DMS153 (cell line): ENCODE data around the gene IMPDH2.
"Not testable (repeated sequence)": the region's sequence is repeated elsewhere in the genome, so short reads cannot be mapped to it uniquely, and the experiment has no call there.

ENCODE experiments used
- DNase-seq: peaks from one replicate; lab custom pipeline; 2025; lab: John Stamatoyannopoulos, UW

The IMPDH2 gene

DNA sequence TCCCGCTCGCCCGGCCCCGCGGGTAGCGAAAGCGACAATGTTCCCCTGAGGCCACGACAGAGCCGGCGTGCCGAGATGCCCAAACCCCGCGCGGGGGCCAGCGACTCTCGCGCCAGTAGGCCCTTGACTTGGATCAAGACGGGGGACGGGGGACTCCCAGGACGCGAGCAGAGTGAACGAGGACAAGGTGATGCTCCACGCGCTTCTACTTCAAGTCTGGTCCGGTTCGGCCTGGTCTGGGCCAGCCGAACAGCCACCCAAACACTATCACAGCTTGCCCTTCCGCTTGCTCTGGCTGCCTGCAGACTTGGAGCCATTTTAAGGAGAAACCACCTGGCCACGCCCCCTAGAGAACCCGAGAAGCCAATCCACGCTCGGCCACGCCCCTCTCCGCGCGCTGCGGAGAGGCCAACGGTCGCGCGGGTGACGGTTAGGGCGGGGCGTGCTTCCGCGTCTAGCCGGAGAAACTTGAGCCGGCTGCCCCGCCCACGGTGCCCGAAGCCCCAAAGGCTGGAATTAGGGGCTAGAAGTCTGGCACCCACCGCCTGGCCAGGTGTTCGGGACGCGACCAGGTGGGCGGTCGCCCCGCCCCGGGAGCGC is 7.9 kb downstream of the IMPDH2 start:
- peak; percentile 81 for DNase-seq

GRCh38 chr3:49020330-49021212 is 8.6 kb downstream of the IMPDH2 start:
- no peak for DNase-seq

- DNase-seq = no peak
These were observed 9.3 kb downstream of the IMPDH2 start for GRCh38 chr3:49019941-49020329.

DNA sequence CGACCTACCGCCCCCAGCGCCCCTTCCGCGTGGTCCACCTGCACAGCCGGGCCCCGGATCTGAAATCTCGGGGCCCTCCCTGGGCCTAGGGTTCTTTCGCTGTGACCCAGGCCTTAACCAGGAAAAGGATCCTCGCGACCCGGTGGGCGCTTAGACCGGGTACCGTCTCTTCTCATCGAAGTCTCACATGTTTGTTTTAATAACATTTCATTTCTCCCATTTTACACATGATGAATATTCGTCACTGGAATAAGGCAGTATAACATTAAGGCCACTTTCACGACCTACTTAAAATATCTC is 10.5 kb downstream of the IMPDH2 start:
- DNase-seq = no peak

GRCh38 chr3:49017971-49018706 is 11.1 kb downstream of the IMPDH2 start, which contains the start of gene DALRD3:
TSS of gene DALRD3 (minus strand) at chr3:49018580. CDS start at chr3:49018564, 16 bp downstream.
- peak; percentile 24 for DNase-seq

- DNase-seq = no peak
These were observed 11.8 kb downstream of the IMPDH2 start for GRCh38 chr3:49017229-49017970.

GRCh38 chr3:49016414-49017228 is 12.6 kb downstream of the IMPDH2 start:
- no peak for DNase-seq

DNA sequence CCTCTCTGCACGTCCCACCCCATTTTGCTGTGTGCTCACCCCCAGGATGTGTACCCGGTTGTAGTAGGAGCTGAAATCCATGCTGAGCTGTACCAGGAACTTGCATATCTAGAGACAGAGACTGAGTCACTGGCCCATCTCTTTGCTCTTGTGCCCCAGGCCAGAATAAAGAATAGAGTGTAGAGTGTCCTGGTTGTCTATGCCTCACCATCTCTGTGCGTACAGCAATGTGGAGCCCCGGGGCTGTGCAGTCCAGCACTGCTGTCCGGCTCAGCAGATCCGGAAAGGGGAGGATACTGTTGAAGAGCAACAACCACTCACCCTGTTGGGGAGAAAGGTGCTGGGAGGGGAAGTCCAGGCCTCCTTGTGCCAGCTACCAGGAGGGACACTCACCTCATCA is 13.4 kb downstream of the IMPDH2 start:
- DNase-seq = no peak

- no peak for DNase-seq
These were observed 14.1 kb downstream of the IMPDH2 start for GRCh38 chr3:49015072-49015471.

DNA sequence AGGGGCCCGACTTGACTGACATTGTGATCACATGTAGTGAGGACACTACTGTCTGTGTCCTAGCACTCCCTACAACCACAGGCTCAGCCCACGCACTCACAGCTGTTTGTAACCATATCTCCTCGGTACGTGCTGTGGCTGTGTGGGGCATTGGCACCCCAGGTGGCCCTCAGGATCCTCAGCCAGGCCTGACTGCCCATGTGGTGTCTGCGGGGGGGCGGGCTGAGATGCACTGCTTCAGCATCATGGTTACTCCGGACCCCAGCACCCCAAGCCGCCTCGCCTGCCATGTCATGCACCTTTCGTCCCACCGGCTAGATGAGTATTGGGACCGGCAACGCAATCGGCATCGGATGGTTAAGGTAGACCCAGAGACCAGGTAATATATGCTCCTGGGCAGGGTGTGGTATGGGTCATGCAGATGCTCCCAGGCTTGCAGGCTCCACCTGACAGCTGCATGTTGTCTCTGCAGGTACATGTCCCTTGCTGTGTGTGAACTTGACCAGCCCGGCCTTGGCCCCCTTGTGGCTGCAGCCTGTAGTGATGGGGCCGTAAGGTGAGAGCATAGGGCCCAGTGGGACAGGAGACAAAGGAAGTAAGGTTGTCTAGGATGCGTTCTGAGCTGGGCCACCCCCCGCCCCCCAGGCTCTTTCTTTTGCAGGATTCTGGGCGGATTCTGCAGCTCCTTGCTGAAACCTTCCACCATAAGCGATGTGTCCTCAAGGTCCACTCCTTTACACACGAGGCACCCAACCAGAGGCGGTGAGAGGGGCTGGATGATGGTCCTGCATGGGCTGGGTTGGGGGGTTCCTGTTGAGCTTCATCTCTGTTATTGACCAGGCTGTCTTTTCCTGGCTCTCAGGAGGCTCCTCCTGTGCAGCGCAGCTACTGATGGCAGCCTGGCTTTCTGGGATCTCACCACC is 15.2 kb downstream of the IMPDH2 start:
- DNase-seq = no peak

GRCh38 chr3:49013113-49013737 is 16.0 kb downstream of the IMPDH2 start:
- no peak for DNase-seq

DNA sequence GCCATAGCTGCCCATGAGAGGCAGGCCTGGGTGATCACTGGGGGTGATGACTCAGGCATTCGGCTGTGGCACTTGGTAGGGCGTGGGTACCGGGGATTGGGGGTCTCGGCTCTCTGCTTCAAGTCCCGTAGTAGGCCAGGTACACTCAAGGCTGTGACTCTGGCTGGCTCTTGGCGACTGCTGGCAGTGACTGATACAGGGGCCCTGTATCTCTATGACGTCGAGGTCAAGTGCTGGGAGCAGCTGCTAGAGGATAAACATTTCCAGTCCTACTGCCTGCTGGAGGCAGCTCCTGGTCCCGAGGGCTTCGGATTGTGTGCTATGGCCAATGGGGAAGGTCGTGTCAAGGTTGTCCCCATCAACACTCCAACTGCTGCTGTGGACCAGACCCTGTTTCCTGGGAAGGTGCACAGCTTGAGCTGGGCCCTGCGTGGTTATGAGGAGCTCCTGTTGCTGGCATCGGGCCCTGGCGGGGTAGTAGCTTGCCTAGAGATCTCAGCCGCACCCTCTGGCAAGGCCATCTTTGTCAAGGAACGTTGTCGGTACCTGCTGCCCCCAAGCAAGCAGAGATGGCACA is 16.7 kb downstream of the IMPDH2 start:
- DNase-seq = no peak

DNA sequence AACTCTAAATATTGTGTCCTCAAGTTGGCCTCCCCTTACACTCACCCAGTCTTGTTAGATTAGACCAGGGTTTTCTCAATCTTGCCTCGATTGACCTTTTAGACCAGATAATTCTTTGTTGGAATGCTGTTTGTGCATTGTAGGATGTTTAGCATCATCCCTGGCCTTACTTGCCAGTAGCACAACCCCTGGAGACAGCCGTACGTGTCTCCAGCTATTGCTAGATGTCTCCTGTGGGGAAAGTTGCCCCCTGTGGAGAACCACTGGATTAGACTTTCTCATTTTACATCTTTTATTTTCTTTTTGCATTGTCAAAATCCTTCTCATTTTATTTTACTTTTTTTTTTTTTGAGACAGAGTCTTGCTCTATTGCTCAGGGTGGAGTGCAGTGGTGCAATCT is 19.8 kb downstream of the IMPDH2 start:
- DNase-seq = no peak

- not testable (repeated sequence) for DNase-seq
These were observed 20.6 kb downstream of the IMPDH2 start for GRCh38 chr3:49008627-49009026.

GRCh38 chr3:49007771-49008528 is 21.2 kb downstream of the IMPDH2 start:
- DNase-seq = peak; percentile 23

GRCh38 chr3:49007068-49007770 is 22.0 kb downstream of the IMPDH2 start, which contains the start of gene WDR6:
TSS of gene WDR6 (plus strand) at chr3:49007391. CDS start at chr3:49007432, 41 bp downstream.
- peak; percentile 87 for DNase-seq

DNA sequence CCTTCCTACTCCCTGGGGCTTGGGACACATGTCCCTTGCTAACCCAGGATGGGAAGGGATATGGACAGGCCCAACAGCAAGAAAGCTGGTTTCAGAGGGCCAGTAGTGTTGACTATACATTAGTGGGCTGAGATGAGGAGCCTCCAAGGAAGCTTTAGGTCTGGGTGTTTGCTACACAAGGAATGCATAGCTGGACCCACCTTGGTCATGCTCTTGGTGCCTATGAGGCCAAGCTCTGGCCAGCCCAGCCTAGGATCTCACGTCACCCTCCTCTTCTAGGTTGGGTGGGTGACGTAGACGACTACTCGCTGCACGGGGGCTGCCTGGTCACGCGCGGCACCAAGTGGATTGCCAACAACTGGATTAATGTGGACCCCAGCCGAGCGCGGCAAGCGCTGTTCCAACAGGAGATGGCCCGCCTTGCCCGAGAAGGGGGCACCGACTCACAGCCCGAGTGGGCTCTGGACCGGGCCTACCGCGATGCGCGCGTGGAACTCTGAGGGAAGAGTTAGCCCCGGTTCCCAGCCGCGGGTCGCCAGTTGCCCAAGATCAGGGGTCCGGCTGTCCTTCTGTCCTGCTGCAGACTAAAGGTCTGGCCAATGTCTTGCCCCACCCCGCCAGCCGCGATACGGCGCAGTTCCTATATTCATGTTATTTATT is 22.7 kb downstream of the IMPDH2 start:
- DNase-seq = no peak
